AG04449 (cell line): ENCODE results near the gene TRIM36.

Source experiments
- CTCF ChIA-PET: fragments of 350-600 bp; formaldehyde crosslinking; extraction: SDS; loops from one replicate; lab custom pipeline; 2021; ENCODE audit warnings: antibody characterized with exemption; lab: Yijun Ruan, JAX
- POLR2A ChIA-PET: fragments of 400-600, 350-600 bp; formaldehyde crosslinking; extraction: SDS; loops from one replicate; lab custom pipeline; 2020; ENCODE audit warnings: antibody characterized with exemption, inconsistent platforms; lab: Yijun Ruan, JAX
- DNase-seq: peaks from one replicate; pipeline ENCODE4 v3.0.0-alpha.2; 2010; ENCODE audit warnings: low read depth, low spot score
- H3K4me3 ChIP-seq: 2 replicates; pipeline ENCODE4 v1.5.1; 2011; ENCODE audit warnings: low read depth, mild to moderate bottlenecking, control low read depth, low read length
- CTCF ChIP-seq: IDR thresholded peaks from one replicate; pipeline ENCODE4 v1.5.1; 2011; ENCODE audit warnings: mild to moderate bottlenecking, moderate library complexity, low read length, control low read depth, inconsistent platforms; ENCODE audit not compliant: insufficient read depth; ENCODE audit errors: missing control alignments

Gene TRIM36

GRCh38 chr5:115124741-115125140 lies 45.0 kb downstream of the TRIM36 start:
- ChIA-PET CTCF (interaction anchor here (0.9 kb wide), 1 partner anchor 27 kb away, joined by 4 read pairs; no protein-coding TSS in a partner anchor), POLR2A (no interaction called here)
- no peak overlapping the region for H3K4me3 ChIP-seq
- TF ChIP-seq CTCF: no peak
- DNase-seq: no peak

- no peak overlapping the region for H3K4me3 ChIP-seq
- DNase-seq: no peak
- ChIA-PET CTCF (no interaction called here), POLR2A (no interaction called here)
- TF ChIP-seq CTCF: no peak
Measured at GRCh38 chr5:115116001-115116400, 53.7 kb downstream of the TRIM36 start.

- no peak for DNase-seq
- POLR2A ChIA-PET: no interaction called here
Measured at GRCh38 chr5:115109840-115110239, 59.9 kb downstream of the TRIM36 start.

GRCh38 chr5:115109356-115109755 lies 60.4 kb downstream of the TRIM36 start:
- no peak for DNase-seq
- TF ChIP-seq CTCF: no peak
- H3K4me3 ChIP-seq: no peak overlapping the region
- ChIA-PET POLR2A (no interaction called here), CTCF (no interaction called here)

More at GRCh38 chr5:115109840-115110239, 59.9 kb downstream of the TRIM36 start:
- CTCF ChIA-PET: no interaction called here
- no peak for TF ChIP-seq CTCF
- H3K4me3 ChIP-seq: no peak overlapping the region

- ChIA-PET POLR2A (no interaction called here), CTCF (interaction anchor here (0.9 to 9.1 kb wide), 2 partner anchors 41 to 144 kb away, joined by 3 to 100 read pairs; no protein-coding TSS in a partner anchor)
- H3K4me3 ChIP-seq: no peak overlapping the region
- TF ChIP-seq CTCF: no peak
- DNase-seq: no peak
Measured at GRCh38 chr5:115100319-115100955, 69.3 kb downstream of the TRIM36 start.

- POLR2A ChIA-PET: no interaction called here
- CTCF ChIA-PET: interaction anchor here (0.6 to 9.1 kb wide), 14 partner anchors 8 to 156 kb away, joined by 3 to 100 read pairs (median 4); no protein-coding TSS in a partner anchor
- peak; percentile 69 for TF ChIP-seq CTCF
- no peak overlapping the region for H3K4me3 ChIP-seq
- peak; percentile 12 for DNase-seq
Measured at GRCh38 chr5:115098041-115098702, 71.5 kb downstream of the TRIM36 start.
